H9 (cell line): ENCODE measurements around the gene FNDC3B. TPM values are rescaled to one million over a fixed set of nuclear protein-coding genes. Genes with fewer than 3 reads are reported as not detected.

ENCODE experiments used
- DNase-seq: peaks from one replicate; pipeline ENCODE4 v3.0.0-alpha.2; 2017
- H2AFZ ChIP-seq: one replicate; pipeline ENCODE4 v1.6.1; 2013; ENCODE audit warnings: mild to moderate bottlenecking, low read length, control low read depth, moderate library complexity
- H2AK5ac ChIP-seq: 2 replicates; pipeline ENCODE4 v1.6.1; 2013; ENCODE audit warnings: low read length, control low read depth, mixed read lengths; ENCODE audit not compliant: insufficient read length
- H2BK120ac ChIP-seq: one replicate; pipeline ENCODE4 v1.6.1; 2013; ENCODE audit warnings: low read depth, mild to moderate bottlenecking, low read length, control low read depth, inconsistent platforms; ENCODE audit not compliant: poor library complexity, severe bottlenecking
- H2BK12ac ChIP-seq: 2 replicates; pipeline ENCODE4 v1.6.1; 2013; ENCODE audit warnings: low read length, control low read depth, mixed read lengths, low read depth; ENCODE audit not compliant: insufficient read length
- H2BK15ac ChIP-seq: 2 replicates; pipeline ENCODE4 v1.6.1; 2013; ENCODE audit warnings: low read depth, low read length, control low read depth
- H2BK20ac ChIP-seq: one replicate; pipeline ENCODE4 v1.6.1; 2013; ENCODE audit warnings: low read depth, mild to moderate bottlenecking, low read length, control low read depth, inconsistent platforms; ENCODE audit not compliant: poor library complexity, severe bottlenecking
- H2BK5ac ChIP-seq: 2 replicates; pipeline ENCODE4 v1.6.1; 2013; ENCODE audit warnings: low read length, control low read depth, mixed read lengths; ENCODE audit not compliant: insufficient read length
- H3K14ac ChIP-seq: 2 replicates; pipeline ENCODE4 v1.6.1; 2013; ENCODE audit warnings: low read length, control low read depth; ENCODE audit not compliant: insufficient read depth
- H3K18ac ChIP-seq: 2 replicates; pipeline ENCODE4 v1.6.1; 2013; ENCODE audit warnings: low read depth, mild to moderate bottlenecking, mixed read lengths, low read length, control low read depth; ENCODE audit not compliant: insufficient read length
- H3K23ac ChIP-seq: 2 replicates; pipeline ENCODE4 v1.6.1; 2013; ENCODE audit warnings: low read length, control low read depth, mixed read lengths, low read depth; ENCODE audit not compliant: insufficient read length
- H3K23me2 ChIP-seq: 2 replicates; pipeline ENCODE4 v1.6.1; 2013; ENCODE audit warnings: low read depth, mild to moderate bottlenecking, mixed read lengths, low read length, control low read depth; ENCODE audit not compliant: insufficient read length, poor library complexity, severe bottlenecking
- H3K27ac ChIP-seq: 2 replicates; pipeline ENCODE4 v1.5.1; 2013; ENCODE audit warnings: low read length, control low read depth, mixed read lengths, low read depth; ENCODE audit not compliant: insufficient read length
- H3K27me3 ChIP-seq: 2 replicates; pipeline ENCODE4 v1.6.1; 2013; ENCODE audit warnings: low read length, control low read depth, inconsistent platforms; ENCODE audit not compliant: insufficient read depth
- H3K4ac ChIP-seq: 2 replicates; pipeline ENCODE4 v1.6.1; 2013; ENCODE audit warnings: low read depth, mild to moderate bottlenecking, control low read depth, inconsistent platforms, low read length, moderate library complexity
- H3K4me1 ChIP-seq: 2 replicates; pipeline ENCODE4 v1.6.1; 2013; ENCODE audit warnings: low read length, control low read depth, inconsistent platforms; ENCODE audit not compliant: insufficient read depth
- H3K4me2 ChIP-seq: 2 replicates; pipeline ENCODE4 v1.6.1; 2013; ENCODE audit warnings: low read length, control low read depth, mixed read lengths; ENCODE audit not compliant: insufficient read length, insufficient read depth
- H3K56ac ChIP-seq: 2 replicates; pipeline ENCODE4 v1.6.1; 2013; ENCODE audit warnings: low read depth, mild to moderate bottlenecking, mixed read lengths, low read length, control low read depth; ENCODE audit not compliant: insufficient read length
- H3K79me1 ChIP-seq: 2 replicates; pipeline ENCODE4 v1.6.1; 2013; ENCODE audit warnings: low read depth, mild to moderate bottlenecking, moderate library complexity, low read length, control low read depth, inconsistent platforms; ENCODE audit not compliant: insufficient read depth, poor library complexity, severe bottlenecking
- H3K79me2 ChIP-seq: 2 replicates; pipeline ENCODE4 v1.6.1; 2013; ENCODE audit warnings: low read length, control low read depth, inconsistent platforms; ENCODE audit not compliant: insufficient read depth
- H3K9ac ChIP-seq: 2 replicates; pipeline ENCODE4 v1.6.1; 2013; ENCODE audit warnings: low read length, control low read depth, mixed read lengths; ENCODE audit not compliant: insufficient read length; ENCODE audit errors: extremely low read depth
- H3K9me3 ChIP-seq: one replicate; pipeline ENCODE4 v1.6.1; 2013; ENCODE audit warnings: low read depth, low read length, inconsistent platforms; ENCODE audit not compliant: control insufficient read depth
- H3T11ph ChIP-seq: one replicate; pipeline ENCODE4 v1.6.1; 2013; ENCODE audit warnings: mild to moderate bottlenecking, low read length, control low read depth, inconsistent platforms
- H4K20me1 ChIP-seq: one replicate; pipeline ENCODE4 v1.6.1; 2013; ENCODE audit not compliant: control insufficient read depth, insufficient read length, insufficient read depth
- H4K5ac ChIP-seq: 2 replicates; pipeline ENCODE4 v1.6.1; 2013; ENCODE audit warnings: low read depth, mild to moderate bottlenecking, mixed read lengths, low read length, control low read depth; ENCODE audit not compliant: insufficient read length
- H4K8ac ChIP-seq: replicated peaks from 2 replicates; pipeline ENCODE4 v1.6.1; 2013; ENCODE audit warnings: low read length, control low read depth, mixed read lengths, low read depth; ENCODE audit not compliant: insufficient read length
- H4K91ac ChIP-seq: 2 replicates; pipeline ENCODE4 v1.6.1; 2013; ENCODE audit warnings: low read depth, mild to moderate bottlenecking, moderate library complexity, mixed read lengths, low read length, control low read depth; ENCODE audit not compliant: insufficient read length
- H3K27ac Mint-ChIP-seq, 3 experiments: 2 replicates in 2 of 3; 3 replicates in 1 of 3; pipeline ENCODE4 v1.8.0; 2020 to 2021; ENCODE audit warnings: mixed read lengths in 3 of 3, mild to moderate bottlenecking in 1 of 3, moderate library complexity in 1 of 3
- H3K27me3 Mint-ChIP-seq: 2 replicates; pipeline ENCODE4 v1.8.0; 2021; ENCODE audit warnings: low read depth, mild to moderate bottlenecking, moderate library complexity, mixed read lengths
- H3K36me3 Mint-ChIP-seq, 3 experiments: 2 replicates in 2 of 3; 3 replicates in 1 of 3; pipeline ENCODE4 v1.8.0; 2020 to 2021; ENCODE audit warnings: low read depth in 3 of 3, mixed read lengths in 3 of 3; ENCODE audit not compliant: insufficient read depth in 1 of 3
- H3K4me1 Mint-ChIP-seq, 2 experiments: 2 replicates each; pipeline ENCODE4 v1.8.0; 2020; ENCODE audit warnings: mixed read lengths in 2 of 2
- H3K4me3 Mint-ChIP-seq, 2 experiments: 2 replicates in 1 of 2; 3 replicates in 1 of 2; pipeline ENCODE4 v1.8.0; 2020 to 2021; ENCODE audit warnings: mild to moderate bottlenecking in 2 of 2, mixed read lengths in 2 of 2, moderate library complexity in 1 of 2
- H3K9me3 Mint-ChIP-seq, 2 experiments: 2 replicates in 1 of 2; 3 replicates in 1 of 2; pipeline ENCODE4 v1.8.0; 2020; ENCODE audit warnings: mild to moderate bottlenecking in 2 of 2, mixed read lengths in 2 of 2, moderate library complexity in 1 of 2
- WGBS: extraction: QIAGEN DNeasy Blood & Tissue Kit; methylation state at CpG from one replicate; pipeline ENCODE4 v1.1.7; 2013; ENCODE audit warnings: missing lambda C conversion rate, low lambda C conversion rate, mixed read lengths; ENCODE audit not compliant: insufficient read length; ENCODE audit errors: extremely low coverage; 5-methylcytosine and 5-hydroxymethylcytosine counted together
- total RNA-seq: library from RNA; stranded (reverse); gene quantifications from 2 replicates; pipeline ENCODE4 v1.2.1, GENCODE V29; 2021
- TF ChIP-seq, protein P1 (sequence below): fragments of 200-600 bp; sonication (generic); conservative IDR thresholded peaks from 3 replicates; pipeline ENCODE4 v1.8.0; 2021; ENCODE audit warnings: antibody characterized with exemption, mild to moderate bottlenecking

The FNDC3B gene
- total RNA-seq, 1 experiment from 2014 or later, result 43.8 TPM

DNA sequence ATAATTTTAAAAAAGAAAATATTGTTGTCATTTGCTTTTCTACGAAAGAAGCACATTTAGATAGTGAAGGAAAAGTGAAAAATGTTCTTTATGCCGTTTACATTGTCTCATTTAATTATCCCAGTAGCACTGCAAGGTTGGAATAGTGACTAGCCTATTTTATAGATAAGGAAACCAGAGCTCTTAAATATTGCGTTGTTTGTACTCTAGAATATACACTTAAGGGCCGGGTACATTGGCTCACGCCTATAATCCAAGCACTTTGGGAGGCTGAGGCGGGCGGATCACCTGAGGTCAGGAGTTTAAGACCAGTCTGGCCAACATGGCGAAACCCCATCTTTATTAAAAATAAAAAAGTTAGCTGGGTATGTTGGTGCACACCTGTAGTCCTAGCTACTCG is 127.5 kb downstream of the FNDC3B start:
- Mint-ChIP-seq H3K9me3 (no peaks in the 10 kb centered on the region), H3K36me3 (peaks cover 0 to 4% (median 0%) of the 10 kb centered on the region in 3 experiments; a peak in 2 of 7 replicates)
- no peak overlapping the region for H2AFZ ChIP-seq

More for the DNA sequence above, 127.5 kb downstream of the FNDC3B start:
- TF ChIP-seq, protein P1, sequence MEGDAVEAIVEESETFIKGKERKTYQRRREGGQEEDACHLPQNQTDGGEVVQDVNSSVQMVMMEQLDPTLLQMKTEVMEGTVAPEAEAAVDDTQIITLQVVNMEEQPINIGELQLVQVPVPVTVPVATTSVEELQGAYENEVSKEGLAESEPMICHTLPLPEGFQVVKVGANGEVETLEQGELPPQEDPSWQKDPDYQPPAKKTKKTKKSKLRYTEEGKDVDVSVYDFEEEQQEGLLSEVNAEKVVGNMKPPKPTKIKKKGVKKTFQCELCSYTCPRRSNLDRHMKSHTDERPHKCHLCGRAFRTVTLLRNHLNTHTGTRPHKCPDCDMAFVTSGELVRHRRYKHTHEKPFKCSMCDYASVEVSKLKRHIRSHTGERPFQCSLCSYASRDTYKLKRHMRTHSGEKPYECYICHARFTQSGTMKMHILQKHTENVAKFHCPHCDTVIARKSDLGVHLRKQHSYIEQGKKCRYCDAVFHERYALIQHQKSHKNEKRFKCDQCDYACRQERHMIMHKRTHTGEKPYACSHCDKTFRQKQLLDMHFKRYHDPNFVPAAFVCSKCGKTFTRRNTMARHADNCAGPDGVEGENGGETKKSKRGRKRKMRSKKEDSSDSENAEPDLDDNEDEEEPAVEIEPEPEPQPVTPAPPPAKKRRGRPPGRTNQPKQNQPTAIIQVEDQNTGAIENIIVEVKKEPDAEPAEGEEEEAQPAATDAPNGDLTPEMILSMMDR, result no peak
- peaks cover 8% of the 10 kb centered on the region for H3K4me1 ChIP-seq
- H3K14ac ChIP-seq, result no peak overlapping the region
- H2BK15ac ChIP-seq, result no peak overlapping the region
- H4K8ac ChIP-seq, result no peak overlapping the region
- no peaks in the 10 kb centered on the region for H3K23me2 ChIP-seq
- no peak overlapping the region for H3K56ac ChIP-seq
- no peaks in the 10 kb centered on the region for H4K20me1 ChIP-seq
- H3K9ac ChIP-seq, result no peak overlapping the region
- H3K4ac ChIP-seq, result no peak overlapping the region
- H3K27ac ChIP-seq, result no peak overlapping the region
- no peak overlapping the region for H4K5ac ChIP-seq
- H3K27ac Mint-ChIP-seq, result peak overlapping the region in 1 of 3 experiments; percentile 22; a peak in 1 of 7 replicates
- H3K9me3 ChIP-seq, result no peaks in the 10 kb centered on the region
- no peak overlapping the region for H2BK12ac ChIP-seq
- peaks cover 36 to 43% of the 10 kb centered on the region in 2 experiments for H3K4me1 Mint-ChIP-seq
- H3K27me3 ChIP-seq, result no peaks in the 10 kb centered on the region
- no peak for DNase-seq
- no peak overlapping the region for H3K18ac ChIP-seq
- no CpG with 5 or more reads among the region's 9 CpGs for whole genome bisulfite sequencing
- H3K4me2 ChIP-seq, result no peak overlapping the region
- no peaks in the 10 kb centered on the region for H3K27me3 Mint-ChIP-seq
- H3K4me3 Mint-ChIP-seq, result no peak overlapping the region
- H4K91ac ChIP-seq, result no peak overlapping the region
- no peak overlapping the region for H3K23ac ChIP-seq
- no peaks in the 10 kb centered on the region; the same call in 1 of the 2 replicates for H3K79me2 ChIP-seq
- H2BK120ac ChIP-seq, result no peak overlapping the region
- H3T11ph ChIP-seq, result no peak overlapping the region
- H2AK5ac ChIP-seq, result no peak overlapping the region
- no peak overlapping the region for H2BK20ac ChIP-seq
- H2BK5ac ChIP-seq, result no peak overlapping the region
- H3K79me1 ChIP-seq, result peaks cover 6% of the 10 kb centered on the region
